ENCODE data around the gene NEDD8. TPM values are rescaled to one million over a fixed set of nuclear protein-coding genes. Genes with fewer than 3 reads are reported as not detected.

Gene NEDD8
- total and polyA plus RNA-seq, 2 of the 4 experiments (the other 2 are of a cell fraction) = 167 to 375 TPM

DNA sequence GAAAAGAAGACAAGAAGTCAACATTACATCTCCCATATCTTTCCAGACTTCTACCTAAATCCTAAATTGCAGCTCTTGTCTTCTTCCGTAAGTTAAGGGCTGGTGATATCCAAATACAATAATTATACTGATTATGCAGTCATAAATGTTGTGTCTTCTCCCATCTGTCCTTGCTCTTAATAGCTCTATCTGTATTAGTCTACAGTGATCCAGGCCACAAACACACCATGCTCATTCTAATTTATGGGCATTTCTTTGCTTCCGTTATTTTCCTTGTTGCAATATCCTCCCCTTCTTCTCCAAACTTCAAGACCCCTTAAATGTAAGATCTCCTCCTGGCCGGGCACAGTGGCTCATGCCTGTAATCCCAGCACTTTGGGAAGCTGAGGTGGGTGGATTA is 12.6 kb downstream of the NEDD8 start:
- no peak overlapping the region for H2AK9ac ChIP-seq (replicated peaks; ENCODE audit: low read depth, low read length, poor library complexity)
- no peak overlapping the region for H2AFZ ChIP-seq (replicated peaks; ENCODE audit: low read length, poor library complexity)
- no peaks in the 10 kb centered on the region; the same call in 1 of the 2 replicates for H4K20me1 ChIP-seq (ENCODE audit: insufficient read depth, low read length)
- no peak overlapping the region for H4K5ac ChIP-seq (ENCODE audit: low read depth, low read length)
- ChIA-PET CTCF (no interaction called here), POLR2A (ENCODE audit: unreplicated experiment) (no interaction called here)
- no peak overlapping the region for H2BK5ac ChIP-seq (ENCODE audit: low read depth, low read length, poor library complexity, severe bottlenecking)
- no CpG with 5 or more reads among the region's 3 CpGs for WGBS, 2 experiments (ENCODE audit: extremely low coverage in 2 of 2, insufficient read length in 1 of 2)
- H2BK15ac ChIP-seq (ENCODE audit: low read depth, low read length) = no peak overlapping the region
- no peak overlapping the region for H2BK120ac ChIP-seq (ENCODE audit: low read depth, low read length)
- no peak overlapping the region for H3K4ac ChIP-seq (ENCODE audit: low read depth, low read length)
- peaks cover 6% of the 10 kb centered on the region for H3K36me3 ChIP-seq (ENCODE audit: control insufficient read depth, insufficient read depth, low read length)
- no peaks in the 10 kb centered on the region for H3K4me1 ChIP-seq (ENCODE audit: control insufficient read depth, insufficient read depth, low read length)
- no peak overlapping the region for H2AK5ac ChIP-seq (ENCODE audit: low read depth, low read length)
- no peak overlapping the region for H3K4me3 ChIP-seq (ENCODE audit: insufficient read depth, low read depth, low read length)
- intact Hi-C loops (cut with micrococcal nuclease) (loop anchor here (10.0 kb wide), 1 partner anchor 215 kb away; no protein-coding TSS in a partner anchor), in situ Hi-C loops (cut with MboI; ENCODE audit: low sequenced_read_pairs) (no loop called here), dilution Hi-C loops (cut with HindIII; ENCODE audit: low sequenced_read_pairs, unreplicated experiment) (no loop called here)
- H3K27me3 ChIP-seq (ENCODE audit: control insufficient read depth, insufficient read depth, low read length) = no peaks in the 10 kb centered on the region
- no peak overlapping the region for H3K9ac ChIP-seq (ENCODE audit: low read depth, low read length)
- H3K14ac ChIP-seq (replicated peaks; ENCODE audit: low read depth, low read length) = no peak overlapping the region
- no peak overlapping the region for H3K27ac ChIP-seq (ENCODE audit: insufficient read depth, low read length)
- peaks cover 7% of the 10 kb centered on the region; the same call in 1 of the 2 replicates for H3K9me1 ChIP-seq (ENCODE audit: insufficient read depth, low read length)
- BruUV-seq (replicated peaks) = no TSS peak
- DNase-seq = no peak
- no peak for ATAC-seq (ENCODE audit: low read depth)
- no peak overlapping the region for H2BK20ac ChIP-seq (ENCODE audit: low read depth, low read length)
- no peak overlapping the region for H3K18ac ChIP-seq (ENCODE audit: low read depth, low read length)
- TF ChIP-seq, protein P1, sequence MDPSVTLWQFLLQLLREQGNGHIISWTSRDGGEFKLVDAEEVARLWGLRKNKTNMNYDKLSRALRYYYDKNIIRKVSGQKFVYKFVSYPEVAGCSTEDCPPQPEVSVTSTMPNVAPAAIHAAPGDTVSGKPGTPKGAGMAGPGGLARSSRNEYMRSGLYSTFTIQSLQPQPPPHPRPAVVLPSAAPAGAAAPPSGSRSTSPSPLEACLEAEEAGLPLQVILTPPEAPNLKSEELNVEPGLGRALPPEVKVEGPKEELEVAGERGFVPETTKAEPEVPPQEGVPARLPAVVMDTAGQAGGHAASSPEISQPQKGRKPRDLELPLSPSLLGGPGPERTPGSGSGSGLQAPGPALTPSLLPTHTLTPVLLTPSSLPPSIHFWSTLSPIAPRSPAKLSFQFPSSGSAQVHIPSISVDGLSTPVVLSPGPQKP (IDR thresholded peaks at IDR 0.05; ENCODE audit: borderline replicate concordance, low read depth, low read length) = no peak
- TF ChIP-seq CEBPB (IDR thresholded peaks at IDR 0.05; ENCODE audit: low read depth, low read length) (no peak), FOS (IDR thresholded peaks at IDR 0.05; ENCODE audit: low read depth, low read length) (no peak), NFE2L2 (IDR thresholded peaks at IDR 0.05; ENCODE audit: low read depth, low read length) (no peak), SMC3 (IDR thresholded peaks at IDR 0.05; ENCODE audit: low read depth, low read length) (no peak), POLR2A (IDR thresholded peaks at IDR 0.05; ENCODE audit: low read depth, low read length) (no peak), CTCF (conservative IDR thresholded peaks at IDR 0.05; ENCODE audit: low read depth, low read length) (no peak), MAFK (IDR thresholded peaks at IDR 0.05; ENCODE audit: low read depth, low read length) (no peak), RCOR1 (IDR thresholded peaks at IDR 0.05; ENCODE audit: insufficient replicate concordance, low read length) (no peak), BHLHE40 (IDR thresholded peaks at IDR 0.05; ENCODE audit: low read depth, low read length) (no peak), USF2 (IDR thresholded peaks at IDR 0.05; ENCODE audit: low read depth, low read length) (no peak)
- H4K8ac ChIP-seq (ENCODE audit: low read depth in 2 of 2, low read length in 2 of 2) = no peak overlapping the region
- H3K23ac ChIP-seq (ENCODE audit: low read depth, low read length) = no peak overlapping the region
- H3K9me3 ChIP-seq (ENCODE audit: control insufficient read depth, insufficient read depth, low read length) = no peaks in the 10 kb centered on the region
- H3K56ac ChIP-seq (ENCODE audit: extremely low read depth, insufficient read depth, low read length) = no peak overlapping the region
- H3K4me2 ChIP-seq (ENCODE audit: low read depth, low read length) = no peak overlapping the region
- H3K79me1 ChIP-seq (ENCODE audit: low read depth in 1 of 2, low read length in 2 of 2) = peaks cover 7 to 62% of the 10 kb centered on the region in 2 experiments
- H4K91ac ChIP-seq (ENCODE audit: insufficient read depth, low read depth, low read length) = no peak overlapping the region

Data from IMR-90 (cell line).